Heart right ventricle (tissue), 16 donors: ENCODE results near the gene SLC25A47. TPM values are rescaled to one million over a fixed set of nuclear protein-coding genes. Genes with fewer than 3 reads are reported as not detected.
"Not testable (repeated sequence)": the region's sequence is repeated elsewhere in the genome, so short reads cannot be mapped to it uniquely, and the experiment has no call there.

Experiments used
- ATAC-seq, 8 donors: fragments of 200-7000 bp; cut with Tn5 transposase; one replicate each; pipeline ENCODE4 v1.9.1; 2020; ENCODE audit warnings: mild to moderate bottlenecking in 8 of 8, moderate library complexity in 8 of 8, moderate number of reproducible peaks in 1 of 8
- DNase-seq, 2 donors: peaks; one replicate each; pipeline ENCODE4 v3.0.0-alpha.2; 2020
- H3K27ac ChIP-seq, 10 donors: fragments of 200-600 bp; sonication (generic) in 2 of 10; one replicate each; pipeline versions ENCODE4 v1.5.0 to v1.8.0; 2020 to 2022; ENCODE audit warnings: mild to moderate bottlenecking in 3 of 10
- H3K27me3 ChIP-seq, 7 donors: fragments of 200-600 bp; one replicate each; pipeline ENCODE4 v1.8.0; 2021 to 2022; ENCODE audit warnings: mild to moderate bottlenecking in 2 of 7
- H3K36me3 ChIP-seq, 9 donors: fragments of 200-600 bp; sonication (generic) in 1 of 9; one replicate each; pipeline versions ENCODE4 v1.5.0 to v1.8.0; 2020 to 2022; ENCODE audit warnings: mild to moderate bottlenecking in 2 of 9
- H3K4me1 ChIP-seq, 9 donors: fragments of 200-600 bp; sonication (generic) in 1 of 9; one replicate each; pipeline versions ENCODE4 v1.5.0 to v1.8.0; 2020 to 2022; ENCODE audit warnings: mild to moderate bottlenecking in 4 of 9
- H3K4me3 ChIP-seq, 10 donors: fragments of 200-600 bp; sonication (generic) in 2 of 10; one replicate each; pipeline versions ENCODE4 v1.5.0 to v1.8.0; 2020 to 2022; ENCODE audit warnings: mild to moderate bottlenecking in 7 of 10, moderate library complexity in 2 of 10
- H3K9me3 ChIP-seq, 11 donors: fragments of 200-600 bp in 10 of 11; sonication (generic) in 2 of 11; one replicate each; pipeline versions ENCODE4 v1.5.0 to v1.8.0; 2013 to 2022; ENCODE audit warnings: mild to moderate bottlenecking in 2 of 11, control low read depth in 1 of 11, moderate library complexity in 1 of 11
- WGBS, 2 donors: extraction: QIAGEN DNeasy Blood & Tissue Kit; methylation state at CpG; one replicate each; pipeline ENCODE4 v1.1.7; 2013; ENCODE audit warnings: inconsistent platforms in 1 of 2; 5-methylcytosine and 5-hydroxymethylcytosine counted together
- intact Hi-C, 10 donors: fragments of 100-400 bp; cut with DNase I; formaldehyde crosslinking; loops; one replicate each; pipeline versions ENCODE4 v1.11.1 to v1.14.2; 2022
- polyA plus RNA-seq, 2 donors: library from polyadenylated mRNA; stranded (reverse); fragments of 200-250 nt; gene quantifications; one replicate each; pipeline ENCODE4 v1.2.3, GENCODE V29; 2013
- total RNA-seq, 10 donors: library from RNA; stranded (reverse); fragmentation: NEBNext Ultra II Directional in 3 of 10; extraction: Animal tissue kit (Norgen Biotek cat#: 25700) in 3 of 10; gene quantifications; one replicate each; pipeline versions ENCODE4 v1.2.1 to v1.2.4, GENCODE V29; 2021 to 2023
- TF ChIP-seq, protein P1 (sequence below), 9 donors: fragments of 200-600 bp; sonication (generic) in 2 of 9; IDR thresholded peaks; one replicate each; pipeline versions ENCODE4 v1.5.0 to v1.8.0; 2021 to 2022; ENCODE audit warnings: antibody characterized with exemption in 9 of 9, mild to moderate bottlenecking in 5 of 9, moderate library complexity in 1 of 9
- donor health status: Arrhythmogenic right ventricular cardiomyopathy.
- donor health status: ischemic (EF 13 %, LVEDD 7.1; RV severe dilation, severe dysfunction).
- donor health status: healthy with polysubstance abuse.
- donor health status: DM: no; HTN: yes; CAD: no.
- donor health status: DM: no; HTN: no; CAD: no.
- donor health status: ischemic (EF 25% LVEDD 6.9; RV normal size, moderate dysfunction).
- donor health status: ischemic (EF 25% LVEDD 5.7; RV mildly dilated, moderate dysfunction).
- donor health status: healthy.
- donor health status: DM: yes; HTN: yes; CAD: no.
- donor health status: Ischemic cardiomyopathy.
- donor health status: ischemic (EF 35%, LVEDD 5.7; RV mildly dilated, moderate dysfunction).
- donor health status: nonischemic (EF 11% LVEDD 7.7; RV severe dilation, severe dysfunction).
- donor health status: DM: yes; HTN: yes; CAD: no.
- donor health status: PGD.
- donor health status: ischemic (EF 29% LVEDD 5.4; RV normal size, mild dysfunction).
- donor health status: nonischemic (EF 23%, LVEDD 6.1; RV moderate dilation, normal function).

SLC25A47 gene
- total and polyA plus RNA-seq, 12 donors: not detected

DNA sequence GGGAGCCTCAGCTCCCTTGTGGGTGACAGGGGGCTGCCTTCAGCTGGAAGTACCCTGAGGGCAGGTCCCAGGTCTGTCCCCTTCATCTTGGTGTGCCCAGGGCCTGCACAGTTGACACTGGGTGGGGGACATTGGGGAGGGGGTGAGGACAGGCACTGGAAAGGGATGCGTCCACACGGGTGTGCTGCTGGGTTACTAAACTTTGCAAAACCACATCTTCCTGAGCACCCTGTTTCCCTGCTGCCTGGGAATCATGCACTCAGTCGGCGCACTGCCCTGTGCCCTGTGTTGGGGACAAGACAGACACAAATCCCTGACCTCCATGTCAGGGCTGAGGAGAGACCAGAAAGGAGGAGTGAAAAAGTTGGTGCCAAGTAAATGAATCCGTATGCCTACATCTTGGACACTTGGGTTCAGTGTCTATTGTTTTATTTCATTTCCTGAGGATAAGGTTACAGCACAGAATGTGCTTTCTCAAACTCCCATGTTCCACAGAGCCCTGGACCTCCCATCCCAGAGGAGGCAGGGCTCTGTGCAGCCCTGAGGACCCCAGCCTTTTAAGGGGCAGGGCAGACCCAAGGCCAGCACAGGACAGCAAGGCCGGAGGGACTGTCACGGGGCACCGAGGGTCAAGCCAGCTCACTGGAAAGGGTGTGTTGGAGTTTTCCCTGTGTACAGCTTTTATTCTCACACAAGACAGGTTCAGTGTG lies 14.0 kb upstream of the SLC25A47 start:
- peak overlapping the region in 9 of 10 donors; percentile 4 to 62 (median 39) for H3K27ac ChIP-seq
- peaks cover 4 to 63% (median 46%) of the 10 kb centered on the region in 9 donors for H3K4me1 ChIP-seq
- no peak overlapping the region for H3K4me3 ChIP-seq
- H3K27me3 ChIP-seq: no peaks in the 10 kb centered on the region
- TF ChIP-seq, protein P1, sequence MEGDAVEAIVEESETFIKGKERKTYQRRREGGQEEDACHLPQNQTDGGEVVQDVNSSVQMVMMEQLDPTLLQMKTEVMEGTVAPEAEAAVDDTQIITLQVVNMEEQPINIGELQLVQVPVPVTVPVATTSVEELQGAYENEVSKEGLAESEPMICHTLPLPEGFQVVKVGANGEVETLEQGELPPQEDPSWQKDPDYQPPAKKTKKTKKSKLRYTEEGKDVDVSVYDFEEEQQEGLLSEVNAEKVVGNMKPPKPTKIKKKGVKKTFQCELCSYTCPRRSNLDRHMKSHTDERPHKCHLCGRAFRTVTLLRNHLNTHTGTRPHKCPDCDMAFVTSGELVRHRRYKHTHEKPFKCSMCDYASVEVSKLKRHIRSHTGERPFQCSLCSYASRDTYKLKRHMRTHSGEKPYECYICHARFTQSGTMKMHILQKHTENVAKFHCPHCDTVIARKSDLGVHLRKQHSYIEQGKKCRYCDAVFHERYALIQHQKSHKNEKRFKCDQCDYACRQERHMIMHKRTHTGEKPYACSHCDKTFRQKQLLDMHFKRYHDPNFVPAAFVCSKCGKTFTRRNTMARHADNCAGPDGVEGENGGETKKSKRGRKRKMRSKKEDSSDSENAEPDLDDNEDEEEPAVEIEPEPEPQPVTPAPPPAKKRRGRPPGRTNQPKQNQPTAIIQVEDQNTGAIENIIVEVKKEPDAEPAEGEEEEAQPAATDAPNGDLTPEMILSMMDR (IDR thresholded peaks at IDR 0.05): no peak
- WGBS, 2 donors: 61 to 65% methylated on average over 8 of the region's 8 CpGs
- peak in 1 of 8 donors; percentile 33 for ATAC-seq
- intact Hi-C loops: loop anchor here in 8 of 10 donors (5.0 to 10.0 kb wide), 4 partner anchors 63 to 68 kb away; partner anchors contain the start of gene WDR25 (in 6 of the 8)
- H3K36me3 ChIP-seq: no peaks in the 10 kb centered on the region
- DNase-seq: no peak
- no peaks in the 10 kb centered on the region for H3K9me3 ChIP-seq

DNA sequence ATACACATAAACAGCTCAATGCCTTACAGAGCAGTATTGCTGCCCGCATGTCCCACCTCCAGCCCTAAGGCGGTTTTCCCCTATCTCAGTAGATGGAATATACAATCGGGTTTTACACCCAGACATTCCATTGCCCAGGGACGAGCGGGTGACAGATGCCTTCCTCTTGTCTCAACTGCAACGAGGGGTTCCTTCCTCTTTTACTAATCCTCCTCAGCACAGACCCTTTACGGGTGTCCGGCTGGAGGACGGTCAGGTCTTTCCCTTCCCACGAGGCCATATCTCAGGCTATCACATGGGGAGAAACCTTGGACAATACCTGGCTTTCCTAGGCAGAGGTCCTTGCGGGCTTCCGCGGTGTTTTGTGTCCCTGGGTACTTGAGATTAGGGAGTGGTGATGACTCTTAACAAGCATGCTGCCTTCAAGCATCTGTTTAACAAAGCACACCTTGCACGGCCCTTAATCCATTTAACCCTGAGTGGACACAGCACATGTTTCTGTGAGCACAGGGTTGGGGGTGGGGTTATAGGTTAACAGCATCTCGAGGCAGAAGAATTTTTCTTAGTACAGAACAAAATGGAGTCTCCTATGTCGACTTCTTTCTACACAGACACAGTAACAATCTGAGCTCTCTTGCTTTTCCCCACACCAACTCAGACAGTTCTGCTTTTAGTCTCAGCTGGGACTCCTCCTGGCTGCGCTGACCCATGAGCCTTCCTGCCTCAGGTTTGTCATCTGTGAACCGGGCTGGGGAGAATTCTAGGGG lies 10.8 kb upstream of the SLC25A47 start:
- intact Hi-C loops, ATAC-seq, DNase-seq, H3K27me3 ChIP-seq, H3K9me3 ChIP-seq, H3K27ac ChIP-seq, H3K4me3 ChIP-seq, H3K36me3 ChIP-seq: not testable (repeated sequence)
- H3K4me1 ChIP-seq: peaks cover 1 to 41% (median 22%) of the 10 kb centered on the region in 9 donors
- 33 to 34% methylated on average over 18 of the region's 18 CpGs for WGBS, 2 donors

DNA sequence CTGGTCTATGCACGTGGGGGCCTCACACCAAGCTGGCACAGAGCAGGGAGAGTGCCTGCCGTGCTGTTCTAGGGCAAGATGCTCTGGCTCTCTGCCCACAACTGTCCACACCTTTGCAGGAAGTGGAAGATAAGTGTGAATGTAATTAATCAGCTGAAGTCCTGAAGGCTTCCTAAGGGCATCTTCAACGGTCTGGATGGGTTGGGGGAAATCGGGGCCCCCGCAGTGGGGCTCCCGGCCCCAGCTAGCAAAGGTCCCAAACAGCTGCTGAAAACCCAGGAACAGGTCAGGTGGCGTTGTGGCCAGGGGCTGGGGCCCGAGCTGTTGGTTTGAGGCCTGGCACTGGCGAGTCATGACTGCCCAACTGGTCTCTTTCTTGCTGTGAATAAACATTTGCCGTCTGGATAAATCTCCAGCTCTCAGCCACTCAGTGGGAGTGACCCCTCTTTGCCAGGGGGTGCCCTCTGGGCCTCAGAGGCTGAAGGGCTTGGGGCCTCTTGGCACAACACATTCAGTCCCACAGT lies 10.2 kb upstream of the SLC25A47 start:
- H3K4me3 ChIP-seq: no peak overlapping the region
- H3K36me3 ChIP-seq: no peaks in the 10 kb centered on the region
- DNase-seq: no peak
- TF ChIP-seq, protein P1 (IDR thresholded peaks at IDR 0.05): no peak
- no peak for ATAC-seq
- intact Hi-C loops: no loop called here
- WGBS, 2 donors: 40 to 41% methylated on average over 10 of the region's 10 CpGs
- H3K4me1 ChIP-seq: peaks cover 0 to 40% (median 22%) of the 10 kb centered on the region in 9 donors
- no peak overlapping the region for H3K27ac ChIP-seq
- no peaks in the 10 kb centered on the region for H3K27me3 ChIP-seq
- H3K9me3 ChIP-seq: no peaks in the 10 kb centered on the region

DNA sequence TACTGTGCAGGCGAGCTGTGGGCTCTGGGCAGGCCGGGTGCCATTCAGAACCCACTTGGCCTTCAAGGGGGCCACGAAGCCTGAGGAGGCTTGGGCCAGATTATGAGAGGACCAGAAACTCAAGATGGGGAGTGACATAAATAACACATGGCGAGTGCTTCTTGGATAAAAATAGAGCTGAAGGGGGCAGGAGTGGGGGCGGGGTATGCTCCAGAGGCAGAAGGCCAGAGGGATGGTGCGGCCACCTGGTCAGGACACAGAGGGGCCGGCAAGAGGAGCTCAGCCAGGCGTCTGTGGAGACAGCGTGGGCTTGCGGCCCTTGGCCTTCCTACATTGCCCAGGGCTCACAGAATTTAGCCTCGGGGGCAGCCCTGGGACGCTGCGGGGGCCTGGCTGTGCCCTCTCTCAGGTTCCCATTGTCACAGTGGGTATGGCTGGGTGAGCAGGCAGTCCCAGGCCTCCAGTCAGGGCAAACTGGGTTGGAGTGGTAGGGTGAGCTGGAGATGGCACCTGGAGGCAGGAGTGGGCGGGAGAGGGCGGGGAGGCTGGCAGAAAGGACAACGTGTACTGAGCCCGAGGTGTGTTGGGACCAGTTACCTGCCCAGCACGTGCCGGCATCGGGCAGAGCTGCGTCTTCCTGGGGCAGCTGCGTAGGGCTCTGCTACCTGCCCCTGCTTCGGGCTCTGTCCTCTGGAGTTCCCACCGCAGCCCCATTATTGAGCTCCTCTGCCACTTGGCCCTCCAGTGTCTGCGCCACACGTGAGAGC lies 9.5 kb upstream of the SLC25A47 start:
- WGBS, 2 donors: 79 to 82% methylated on average over 26 of the region's 26 CpGs
- DNase-seq: no peak
- intact Hi-C loops: no loop called here
- Histone ChIP-seq H3K27me3 (no peaks in the 10 kb centered on the region), H3K4me3 (no peak overlapping the region), H3K4me1 (peaks cover 0 to 39% (median 28%) of the 10 kb centered on the region in 9 donors), H3K9me3 (no peaks in the 10 kb centered on the region), H3K27ac (no peak overlapping the region), H3K36me3 (no peaks in the 10 kb centered on the region)
- ATAC-seq: no peak
- TF ChIP-seq, protein P1 (IDR thresholded peaks at IDR 0.05): no peak
